KMS-11 (cell line): Measurements from ENCODE around the gene GDI2.

ENCODE experiments used
- H2AFZ ChIP-seq: fragments of 200-600 bp; sonication (generic); 2 replicates; pipeline ENCODE4 v1.6.1; 2016; ENCODE audit warnings: antibody characterized with exemption, mixed run types, low read depth
- H3K27ac ChIP-seq: fragments of 200-600 bp; sonication (generic); 2 replicates; pipeline ENCODE4 v1.6.1; 2016; ENCODE audit warnings: mild to moderate bottlenecking, mixed run types
- H3K27me3 ChIP-seq: fragments of 200-600 bp; sonication (generic); 2 replicates; pipeline ENCODE4 v1.6.1; 2017; ENCODE audit warnings: mild to moderate bottlenecking, low read depth, mixed run types, moderate library complexity; ENCODE audit not compliant: insufficient read depth
- H3K36me3 ChIP-seq: fragments of 200-600 bp; sonication (generic); 2 replicates; pipeline ENCODE4 v1.6.1; 2017; ENCODE audit warnings: mild to moderate bottlenecking, mixed run types; ENCODE audit not compliant: insufficient read depth
- H3K4me1 ChIP-seq: fragments of 200-600 bp; sonication (generic); 2 replicates; pipeline ENCODE4 v1.6.1; 2016; ENCODE audit warnings: mild to moderate bottlenecking, low read depth, mixed run types; ENCODE audit not compliant: poor library complexity, severe bottlenecking
- H3K4me2 ChIP-seq: fragments of 200-600 bp; sonication (generic); 2 replicates; pipeline ENCODE4 v1.7.0; 2016; ENCODE audit warnings: mild to moderate bottlenecking, mixed run types
- H3K4me3 ChIP-seq: fragments of 200-600 bp; sonication (generic); IDR thresholded peaks from 2 replicates; pipeline ENCODE4 v1.6.1; 2017; ENCODE audit warnings: low read depth, low read length, mixed read lengths; ENCODE audit not compliant: insufficient read depth
- H3K79me2 ChIP-seq: fragments of 200-600 bp; sonication (generic); 2 replicates; pipeline ENCODE4 v1.6.1; 2016; ENCODE audit warnings: low read depth, mixed run types; ENCODE audit not compliant: insufficient read depth
- H3K9ac ChIP-seq: fragments of 200-600 bp; sonication (generic); 2 replicates; pipeline ENCODE4 v1.6.1; 2016; ENCODE audit warnings: mild to moderate bottlenecking, mixed run types
- H4K20me1 ChIP-seq: fragments of 200-600 bp; sonication (generic); 2 replicates; pipeline ENCODE4 v1.6.1; 2016; ENCODE audit warnings: mild to moderate bottlenecking, mixed run types; ENCODE audit not compliant: insufficient read depth
- TF ChIP-seq, protein P1 (sequence below): fragments of 200-600 bp; sonication (generic); conservative IDR thresholded peaks from 2 replicates; pipeline ENCODE4 v1.6.1; 2017; ENCODE audit warnings: low read depth, mild to moderate bottlenecking, antibody characterized with exemption, low read length, moderate library complexity, mixed read lengths

GDI2 gene

DNA sequence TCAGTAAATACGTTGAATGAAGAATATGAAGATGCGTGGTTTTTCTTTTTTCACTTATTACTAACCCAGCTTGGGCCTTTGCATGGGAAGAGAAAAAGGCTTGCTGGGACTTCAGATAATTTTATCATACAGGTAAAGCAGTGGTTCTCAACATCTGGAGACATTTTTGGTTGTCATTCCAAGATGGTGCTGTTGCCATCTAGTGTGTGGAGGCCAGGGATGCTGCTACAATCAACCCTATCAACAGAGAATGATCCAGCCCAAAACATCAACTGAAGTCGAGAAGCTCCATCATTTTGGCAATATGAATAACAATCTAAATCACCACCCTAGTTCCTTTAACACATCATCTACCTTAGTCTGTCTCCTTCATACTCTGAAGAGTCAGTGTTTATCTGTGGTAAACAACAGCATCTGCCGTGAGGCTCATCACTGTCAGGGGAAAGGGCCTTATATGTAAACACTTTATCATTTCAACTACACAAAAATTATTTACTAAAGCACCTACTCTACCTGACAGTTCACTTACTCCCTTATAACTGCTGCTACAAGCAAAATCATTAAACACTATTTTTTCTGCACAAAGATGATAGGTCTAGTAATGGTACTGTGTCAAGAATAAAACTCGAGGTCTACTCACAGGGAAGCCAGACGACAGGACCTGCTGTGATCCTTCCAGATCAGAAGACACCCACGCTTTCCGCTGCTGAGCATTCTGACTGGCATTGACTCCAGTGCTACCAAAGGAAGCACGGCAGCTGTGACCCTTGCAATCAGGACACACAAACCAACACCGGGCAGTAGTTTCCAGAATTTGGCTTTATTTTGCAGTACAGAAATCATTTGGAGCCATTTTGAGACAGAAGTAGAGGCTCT lies 48.6 kb downstream of the GDI2 start:
- Histone ChIP-seq H3K27ac (no peak overlapping the region), H3K36me3 (peaks cover 13% of the 10 kb centered on the region; the same call in 1 of the 2 replicates)

DNA sequence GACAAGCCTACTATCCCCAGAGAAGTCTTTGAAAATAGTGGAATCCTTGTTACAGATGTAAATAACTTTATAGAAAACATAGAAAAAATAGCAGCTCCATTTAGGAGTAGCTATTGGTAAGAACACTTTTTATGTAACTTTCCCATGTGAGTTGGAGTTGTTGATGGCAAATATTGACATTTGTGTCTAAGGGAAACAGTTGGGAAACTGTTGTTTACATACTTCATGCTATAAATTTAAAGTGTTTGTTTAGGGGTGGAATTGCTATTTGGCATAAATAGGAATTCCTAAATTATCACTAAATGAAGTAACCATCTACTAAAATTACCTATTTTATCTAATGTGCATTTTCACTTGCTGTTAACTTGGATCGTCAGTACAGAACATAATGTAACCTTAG lies 50.7 kb downstream of the GDI2 start:
- H3K4me3 ChIP-seq: no peak overlapping the region
- H3K27me3 ChIP-seq: no peaks in the 10 kb centered on the region
- no peaks in the 10 kb centered on the region for H3K4me1 ChIP-seq
- 0 out of 2 replicates have a peak, but pooled peaks cover 3% of the 10 kb centered on the region for H3K79me2 ChIP-seq
- H2AFZ ChIP-seq: no peak overlapping the region
- no peak overlapping the region for H3K9ac ChIP-seq
- TF ChIP-seq, protein P1, sequence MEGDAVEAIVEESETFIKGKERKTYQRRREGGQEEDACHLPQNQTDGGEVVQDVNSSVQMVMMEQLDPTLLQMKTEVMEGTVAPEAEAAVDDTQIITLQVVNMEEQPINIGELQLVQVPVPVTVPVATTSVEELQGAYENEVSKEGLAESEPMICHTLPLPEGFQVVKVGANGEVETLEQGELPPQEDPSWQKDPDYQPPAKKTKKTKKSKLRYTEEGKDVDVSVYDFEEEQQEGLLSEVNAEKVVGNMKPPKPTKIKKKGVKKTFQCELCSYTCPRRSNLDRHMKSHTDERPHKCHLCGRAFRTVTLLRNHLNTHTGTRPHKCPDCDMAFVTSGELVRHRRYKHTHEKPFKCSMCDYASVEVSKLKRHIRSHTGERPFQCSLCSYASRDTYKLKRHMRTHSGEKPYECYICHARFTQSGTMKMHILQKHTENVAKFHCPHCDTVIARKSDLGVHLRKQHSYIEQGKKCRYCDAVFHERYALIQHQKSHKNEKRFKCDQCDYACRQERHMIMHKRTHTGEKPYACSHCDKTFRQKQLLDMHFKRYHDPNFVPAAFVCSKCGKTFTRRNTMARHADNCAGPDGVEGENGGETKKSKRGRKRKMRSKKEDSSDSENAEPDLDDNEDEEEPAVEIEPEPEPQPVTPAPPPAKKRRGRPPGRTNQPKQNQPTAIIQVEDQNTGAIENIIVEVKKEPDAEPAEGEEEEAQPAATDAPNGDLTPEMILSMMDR: no peak
- no peak overlapping the region for H3K27ac ChIP-seq
- no peak overlapping the region for H3K4me2 ChIP-seq
- H3K36me3 ChIP-seq: peaks cover 16% of the 10 kb centered on the region; the same call in 1 of the 2 replicates
- H4K20me1 ChIP-seq: 0 out of 2 replicates have a peak, but pooled peaks cover 3% of the 10 kb centered on the region

More for the DNA sequence above, 48.6 kb downstream of the GDI2 start:
- no peak overlapping the region for H2AFZ ChIP-seq
- H4K20me1 ChIP-seq: 0 out of 2 replicates have a peak, but pooled peaks cover 3% of the 10 kb centered on the region
- H3K4me1 ChIP-seq: no peaks in the 10 kb centered on the region
- H3K79me2 ChIP-seq: peaks cover 3% of the 10 kb centered on the region; the same call in 1 of the 2 replicates
- TF ChIP-seq, protein P1: no peak
- no peak overlapping the region for H3K4me3 ChIP-seq
- no peaks in the 10 kb centered on the region for H3K27me3 ChIP-seq
- no peak overlapping the region for H3K9ac ChIP-seq
- no peak overlapping the region for H3K4me2 ChIP-seq

DNA sequence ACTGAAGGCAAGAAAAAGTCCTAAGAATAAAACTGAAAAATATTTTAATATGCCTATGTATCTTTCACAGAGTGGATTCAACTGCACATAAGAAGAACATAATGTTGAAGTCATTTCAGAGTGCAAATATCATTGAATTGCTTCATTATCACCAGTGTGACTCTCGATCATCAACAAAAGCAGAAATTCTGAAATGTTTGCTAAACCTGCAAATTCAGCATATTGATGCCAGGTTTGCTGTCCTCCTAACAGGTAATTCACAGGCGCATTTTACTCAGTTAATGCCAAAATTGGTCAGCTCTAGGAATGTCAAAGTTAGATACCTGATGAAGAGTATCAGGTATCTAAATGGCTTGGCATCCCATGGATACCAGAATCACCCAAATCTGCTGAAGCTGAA lies 52.0 kb downstream of the GDI2 start:
- no peak overlapping the region for H2AFZ ChIP-seq
- TF ChIP-seq, protein P1: no peak
- no peaks in the 10 kb centered on the region for H3K79me2 ChIP-seq
- no peaks in the 10 kb centered on the region for H3K27me3 ChIP-seq
- no peaks in the 10 kb centered on the region for H3K4me1 ChIP-seq
- H3K9ac ChIP-seq: no peak overlapping the region
- no peak overlapping the region for H3K27ac ChIP-seq
- no peak overlapping the region for H3K4me2 ChIP-seq
- no peaks in the 10 kb centered on the region for H4K20me1 ChIP-seq
- peaks cover 11% of the 10 kb centered on the region; the same call in 1 of the 2 replicates for H3K36me3 ChIP-seq
- H3K4me3 ChIP-seq: no peak overlapping the region

- Histone ChIP-seq H2AFZ (no peak overlapping the region), H3K27me3 (no peaks in the 10 kb centered on the region), H3K27ac (no peak overlapping the region), H4K20me1 (no peaks in the 10 kb centered on the region), H3K36me3 (peaks cover 11% of the 10 kb centered on the region; the same call in 1 of the 2 replicates), H3K4me3 (no peak overlapping the region), H3K9ac (no peak overlapping the region), H3K4me2 (no peak overlapping the region), H3K79me2 (no peaks in the 10 kb centered on the region), H3K4me1 (no peaks in the 10 kb centered on the region)
- TF ChIP-seq, protein P1: no peak
These were observed 52.7 kb downstream of the GDI2 start for GRCh38 chr10:5760515-5760914.
